GM12801 (cell line): ENCODE results near the gene PGM2L1.

ENCODE experiments used
- TF ChIP-seq, protein P1 (sequence below): IDR thresholded peaks from one replicate; pipeline ENCODE4 v1.5.1; 2011; ENCODE audit warnings: control low read depth; ENCODE audit not compliant: insufficient read length; ENCODE audit errors: extremely low read depth

PGM2L1 gene

DNA sequence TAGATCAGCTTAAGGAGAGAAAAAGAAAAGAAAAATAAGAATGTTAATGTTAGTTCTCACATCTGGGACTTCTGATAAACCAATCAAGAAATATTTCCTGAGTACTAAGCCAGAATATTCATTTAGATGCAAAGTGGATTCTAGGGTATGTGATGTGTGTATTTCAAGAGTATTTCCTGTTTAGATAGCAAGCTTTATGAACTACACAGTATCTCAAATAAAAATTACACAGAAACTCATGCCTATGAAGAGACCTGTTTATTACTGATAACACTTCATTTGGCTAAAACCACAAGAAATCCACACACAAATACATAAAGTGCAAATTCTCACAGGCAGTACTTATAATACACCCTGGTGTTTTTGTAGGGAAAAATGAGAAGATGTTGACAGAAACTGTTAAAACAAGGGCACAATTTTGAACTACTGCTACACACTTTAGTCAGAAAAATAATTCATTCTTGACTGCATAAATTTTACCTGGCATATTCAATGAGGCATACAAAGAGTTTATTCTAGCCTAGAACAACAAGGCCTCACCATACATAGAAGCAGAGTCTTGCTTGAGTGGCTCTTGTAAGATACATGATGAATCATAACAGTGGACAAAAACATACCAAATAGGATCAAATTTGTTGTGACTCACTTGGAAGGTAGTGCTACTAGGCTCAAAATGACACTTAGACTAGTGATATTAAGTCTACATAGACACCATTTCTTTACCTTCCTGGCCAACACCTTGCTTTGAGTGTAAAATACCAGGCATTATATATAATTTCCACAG, 68.0 kb downstream of the PGM2L1 start:
- TF ChIP-seq, protein P1, sequence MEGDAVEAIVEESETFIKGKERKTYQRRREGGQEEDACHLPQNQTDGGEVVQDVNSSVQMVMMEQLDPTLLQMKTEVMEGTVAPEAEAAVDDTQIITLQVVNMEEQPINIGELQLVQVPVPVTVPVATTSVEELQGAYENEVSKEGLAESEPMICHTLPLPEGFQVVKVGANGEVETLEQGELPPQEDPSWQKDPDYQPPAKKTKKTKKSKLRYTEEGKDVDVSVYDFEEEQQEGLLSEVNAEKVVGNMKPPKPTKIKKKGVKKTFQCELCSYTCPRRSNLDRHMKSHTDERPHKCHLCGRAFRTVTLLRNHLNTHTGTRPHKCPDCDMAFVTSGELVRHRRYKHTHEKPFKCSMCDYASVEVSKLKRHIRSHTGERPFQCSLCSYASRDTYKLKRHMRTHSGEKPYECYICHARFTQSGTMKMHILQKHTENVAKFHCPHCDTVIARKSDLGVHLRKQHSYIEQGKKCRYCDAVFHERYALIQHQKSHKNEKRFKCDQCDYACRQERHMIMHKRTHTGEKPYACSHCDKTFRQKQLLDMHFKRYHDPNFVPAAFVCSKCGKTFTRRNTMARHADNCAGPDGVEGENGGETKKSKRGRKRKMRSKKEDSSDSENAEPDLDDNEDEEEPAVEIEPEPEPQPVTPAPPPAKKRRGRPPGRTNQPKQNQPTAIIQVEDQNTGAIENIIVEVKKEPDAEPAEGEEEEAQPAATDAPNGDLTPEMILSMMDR, result no peak

DNA sequence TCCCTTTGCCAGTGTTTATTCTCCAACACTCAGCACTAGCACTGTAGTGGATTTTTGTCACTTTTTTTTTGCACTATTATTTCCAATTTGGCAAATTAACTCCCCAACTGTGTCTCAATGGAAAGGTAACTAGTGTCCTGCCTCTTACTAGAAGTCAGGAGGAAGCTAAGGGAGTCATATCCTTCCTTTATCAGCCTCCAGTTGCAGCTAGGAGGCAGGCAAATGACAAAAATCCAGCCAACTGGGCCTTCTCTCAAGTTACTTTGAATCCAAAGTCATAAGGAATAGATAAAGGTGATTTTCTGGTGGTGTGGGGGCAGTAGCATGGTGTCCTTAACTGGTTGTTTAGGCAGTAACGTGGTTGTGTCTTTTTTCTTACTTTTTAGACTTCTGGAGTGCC, 71.2 kb downstream of the PGM2L1 start:
- TF ChIP-seq, protein P1, result no peak

DNA sequence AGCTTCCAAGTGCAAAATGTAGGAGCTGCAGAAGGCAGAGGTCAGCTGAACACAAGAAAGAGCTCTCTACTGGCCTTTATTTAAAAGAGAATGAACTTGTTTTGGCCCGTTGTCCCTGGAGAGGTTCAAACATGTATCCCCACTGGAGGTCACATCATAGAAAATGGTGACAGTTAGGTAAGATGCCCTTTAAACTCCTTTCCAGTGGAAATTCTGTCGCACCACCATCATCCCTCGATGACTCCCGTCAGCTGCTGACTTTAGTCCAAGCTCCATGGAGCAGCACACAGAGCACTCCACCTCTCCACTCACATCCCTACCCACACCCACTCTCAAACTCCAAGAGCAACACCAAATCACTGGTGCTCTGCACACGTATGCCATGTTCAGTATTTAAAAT, 71.6 kb downstream of the PGM2L1 start:
- TF ChIP-seq, protein P1, result no peak

DNA sequence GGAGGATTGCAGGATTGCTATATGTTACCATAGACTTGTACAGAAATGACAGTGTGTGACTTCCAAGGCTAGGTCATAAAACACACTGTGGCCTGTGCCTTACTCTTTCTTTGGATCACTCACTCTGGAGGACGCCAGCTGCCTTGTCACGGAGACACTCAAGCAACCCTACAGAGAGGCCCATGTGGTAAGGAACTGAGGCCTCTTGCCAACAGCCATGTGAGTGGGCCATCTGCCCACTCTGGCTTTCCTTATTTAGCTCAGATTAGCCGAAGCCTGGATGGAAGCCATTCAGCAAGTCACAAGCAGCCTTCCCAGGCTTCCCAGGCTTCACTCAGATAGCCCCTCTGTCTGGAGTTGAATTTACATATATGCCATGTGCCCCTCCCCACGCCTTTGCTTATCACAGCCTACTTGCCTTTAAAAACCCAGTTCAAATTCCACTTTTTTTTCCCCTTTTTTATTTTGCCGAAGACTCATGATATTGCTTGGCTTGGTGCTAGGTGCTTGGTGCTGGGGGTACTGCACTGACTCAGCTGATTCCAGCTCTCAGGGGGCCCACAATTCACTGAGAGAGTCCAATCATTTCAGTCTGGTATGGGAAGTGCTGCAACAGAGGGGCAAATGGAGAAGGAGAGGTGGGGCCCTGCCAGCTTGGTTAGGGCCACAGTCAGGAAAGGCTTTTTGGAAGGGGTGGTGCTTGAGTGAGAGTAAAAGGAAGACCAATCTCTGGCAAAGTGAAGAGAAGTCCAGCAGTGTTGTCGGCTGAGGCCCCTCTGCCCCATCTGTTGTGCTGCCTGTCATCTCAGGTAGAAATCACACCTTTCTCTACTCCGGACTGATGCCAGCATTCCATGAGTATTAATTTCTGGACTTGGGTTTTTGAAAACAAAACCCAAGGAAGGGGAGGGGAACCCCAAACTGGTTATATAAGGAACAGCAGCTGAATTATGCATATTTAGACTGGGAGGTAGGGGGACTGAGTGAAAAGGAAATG, 72.3 kb downstream of the PGM2L1 start:
- TF ChIP-seq, protein P1, result no peak

DNA sequence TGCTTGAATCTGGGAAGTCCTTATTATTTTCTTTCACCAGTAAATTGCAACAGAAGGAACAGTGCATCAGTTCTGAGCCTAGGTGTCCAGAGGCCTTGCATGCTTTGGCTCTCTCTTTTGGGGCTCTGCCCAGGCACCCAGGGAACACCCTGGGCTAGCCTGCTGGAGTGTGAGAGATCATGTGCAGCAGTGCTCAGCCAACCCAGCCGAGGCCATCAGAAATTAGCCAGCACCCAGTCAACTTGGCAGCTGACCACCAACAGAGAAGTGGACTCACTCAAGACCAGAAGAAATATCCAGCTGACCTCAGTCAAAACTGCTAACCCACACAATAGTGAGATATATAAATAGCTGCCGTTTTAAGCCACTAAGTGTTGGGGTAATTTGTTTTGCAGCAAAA, 75.6 kb downstream of the PGM2L1 start:
- TF ChIP-seq, protein P1, result no peak

DNA sequence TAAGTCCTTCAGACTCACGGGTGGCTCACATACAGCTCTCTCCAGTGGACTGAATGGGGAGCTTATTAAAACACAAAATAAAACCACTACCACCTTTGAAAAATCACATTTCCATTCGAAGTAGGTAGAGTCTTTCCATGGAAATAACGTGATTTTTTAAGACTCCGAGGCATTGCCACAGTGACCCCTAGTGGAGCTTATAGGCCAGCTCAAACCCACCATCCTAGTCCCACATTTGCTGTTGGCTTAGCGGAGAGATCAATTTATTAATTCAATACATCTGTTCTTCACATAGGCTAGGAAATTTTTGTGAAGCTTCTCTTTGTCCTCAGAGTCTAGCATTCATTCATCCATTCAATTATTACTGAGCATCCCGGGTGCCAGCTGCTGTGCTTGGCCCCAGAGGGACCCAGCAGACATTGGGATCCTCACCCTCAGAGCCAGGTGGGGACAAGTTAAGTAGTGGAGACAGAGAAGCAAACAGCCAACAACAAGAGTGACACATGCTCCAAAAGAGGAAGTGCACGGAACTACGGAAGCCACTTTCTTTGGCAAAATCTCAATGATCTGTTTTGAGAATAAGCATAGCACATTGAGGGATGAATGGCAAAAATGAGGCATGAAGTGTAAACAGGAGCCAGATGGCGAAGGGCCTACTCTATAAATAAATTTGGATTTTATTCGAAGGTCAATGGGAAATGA, 76.6 kb downstream of the PGM2L1 start:
- TF ChIP-seq, protein P1, result no peak

DNA sequence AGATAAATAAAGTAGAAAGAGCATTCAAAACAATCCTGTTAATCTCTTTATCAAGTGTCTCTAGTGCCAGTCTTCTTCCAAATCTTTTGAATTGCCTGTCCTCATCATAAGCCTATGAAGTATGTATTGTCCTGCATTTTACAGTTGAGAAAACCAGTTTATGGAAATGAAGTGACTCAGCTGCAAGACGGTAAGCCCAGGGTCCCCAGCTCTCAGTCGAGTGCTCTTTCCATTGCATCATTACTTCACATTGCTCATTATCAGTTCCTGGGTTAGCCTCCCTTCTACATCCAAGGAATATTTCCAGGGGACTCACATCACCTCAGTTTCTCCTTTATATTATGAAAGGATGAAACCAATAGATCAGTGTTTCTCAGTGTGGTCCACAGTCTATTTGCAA, 77.7 kb downstream of the PGM2L1 start:
- TF ChIP-seq, protein P1, result no peak
